NCI-H82 (cell line): ENCODE results near the gene CCNDBP1.
A peak's percentile ranks its signal among the peaks of the same experiment; 100 is the strongest.
"Not testable (repeated sequence)": the region's sequence is repeated elsewhere in the genome, so short reads cannot be mapped to it uniquely, and the experiment has no call there.

Source experiments
- DNase-seq: peaks from one replicate; lab custom pipeline; 2025; lab: John Stamatoyannopoulos, UW

The CCNDBP1 gene

DNA sequence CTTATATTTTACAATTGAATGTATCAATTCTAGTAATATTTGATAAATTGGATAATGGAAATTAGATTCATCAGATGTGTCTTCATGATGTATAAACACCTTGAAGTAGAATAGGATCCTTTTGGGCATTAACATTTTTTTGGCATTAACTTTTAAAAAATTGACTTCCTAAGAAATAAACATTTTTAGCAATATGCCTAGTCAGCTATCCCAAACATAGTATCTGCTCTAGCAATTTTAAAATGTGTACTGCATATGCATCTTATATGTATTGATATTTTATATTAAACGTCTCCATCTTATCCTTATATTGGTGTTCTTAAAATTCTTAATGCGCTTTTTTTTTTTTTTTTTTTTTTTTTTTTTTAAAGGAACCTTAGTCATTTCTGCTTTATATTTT is 8.5 kb downstream of the CCNDBP1 start:
- DNase-seq: no peak

DNA sequence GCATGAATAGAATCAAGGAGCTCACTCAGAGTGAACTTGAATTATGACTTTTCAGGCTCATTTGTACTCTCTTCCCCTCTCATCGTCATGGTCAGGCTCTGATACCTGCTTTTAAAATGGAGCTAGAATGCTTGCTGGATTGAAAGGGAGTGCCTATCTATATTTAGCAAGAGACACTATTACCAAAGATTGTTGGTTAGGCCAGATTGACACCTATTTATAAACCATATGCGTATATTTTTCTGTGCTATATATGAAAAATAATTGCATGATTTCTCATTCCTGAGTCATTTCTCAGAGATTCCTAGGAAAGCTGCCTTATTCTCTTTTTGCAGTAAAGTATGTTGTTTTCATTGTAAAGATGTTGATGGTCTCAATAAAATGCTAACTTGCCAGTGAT is 9.6 kb downstream of the CCNDBP1 start:
- DNase-seq: no peak

DNA sequence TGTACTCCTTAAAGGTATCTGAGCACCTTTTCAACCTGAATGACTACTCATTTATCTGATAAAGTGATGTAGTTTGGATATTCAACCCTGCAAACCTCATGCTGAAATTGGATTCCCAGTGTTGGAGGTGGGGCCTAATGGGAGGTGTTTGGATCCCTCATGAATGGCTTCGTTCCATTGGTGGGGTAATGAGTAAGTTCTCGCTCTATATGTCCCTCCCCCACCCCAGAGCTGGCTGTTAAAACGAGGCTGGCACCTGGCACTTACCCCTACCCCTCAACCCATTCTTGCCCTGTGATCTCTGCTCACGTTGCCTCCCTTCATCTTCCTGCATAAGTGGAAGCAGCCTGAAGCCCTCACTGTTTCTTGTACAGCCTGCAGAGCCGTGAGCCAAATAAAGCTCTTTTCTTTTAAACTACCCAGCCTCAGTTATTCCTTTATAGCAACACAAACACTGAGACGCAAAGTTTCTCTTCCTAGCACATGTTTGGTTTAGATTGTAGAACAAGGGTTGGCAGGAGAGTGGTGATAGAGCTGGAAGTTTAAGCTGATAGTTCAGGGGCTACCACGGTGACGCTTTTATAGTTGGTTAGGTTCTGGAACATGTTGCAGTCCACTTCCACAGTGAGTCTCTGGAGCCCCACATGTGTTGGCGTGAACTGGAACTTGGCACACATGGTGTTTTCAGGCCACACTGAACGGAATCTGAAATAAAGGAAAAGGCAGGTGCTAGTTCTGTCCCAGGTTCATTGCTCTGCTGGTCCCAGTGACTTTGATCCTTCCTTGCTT is 11.8 kb downstream of the CCNDBP1 start:
- DNase-seq: no peak

DNA sequence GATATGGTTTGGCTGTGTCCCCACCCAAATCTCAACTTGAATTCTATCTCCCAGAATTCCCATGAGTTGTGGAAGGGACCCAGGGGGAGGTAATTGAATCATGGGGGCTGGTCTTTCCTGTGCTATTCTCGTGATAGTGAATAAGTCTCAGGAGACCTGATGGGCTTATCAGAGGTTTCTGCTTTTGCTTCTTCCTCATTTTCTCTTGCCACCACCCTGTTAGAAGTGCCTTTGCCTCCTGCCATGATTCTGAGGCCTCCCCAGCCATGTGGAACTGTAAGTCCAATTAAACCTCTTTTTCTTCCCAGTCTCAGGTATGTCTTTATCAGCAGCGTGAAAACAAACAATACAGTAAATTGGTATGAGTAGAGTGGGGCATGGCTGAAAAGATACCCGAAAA is 12.6 kb downstream of the CCNDBP1 start:
- not testable (repeated sequence) for DNase-seq

DNA sequence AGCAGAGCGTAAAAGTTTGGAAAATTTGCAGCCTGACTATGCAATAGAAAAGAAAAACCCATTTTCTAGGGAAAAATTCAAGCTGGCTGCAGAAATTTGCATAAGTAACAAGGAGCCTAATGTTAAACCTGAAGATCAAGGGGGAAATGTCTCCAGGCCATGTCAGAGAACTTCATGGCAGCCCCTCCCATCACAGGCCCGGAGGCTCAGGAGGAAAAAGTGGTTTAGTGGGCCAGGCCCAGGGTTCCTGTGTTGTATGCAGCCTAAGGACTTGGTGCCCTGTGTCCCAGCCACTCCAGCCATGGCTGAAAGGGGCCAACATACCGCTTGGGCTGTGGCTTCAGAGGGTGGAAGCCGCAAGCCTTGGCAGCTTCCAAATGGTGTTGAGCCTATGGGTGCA is 13.4 kb downstream of the CCNDBP1 start:
- DNase-seq: not testable (repeated sequence)

DNA sequence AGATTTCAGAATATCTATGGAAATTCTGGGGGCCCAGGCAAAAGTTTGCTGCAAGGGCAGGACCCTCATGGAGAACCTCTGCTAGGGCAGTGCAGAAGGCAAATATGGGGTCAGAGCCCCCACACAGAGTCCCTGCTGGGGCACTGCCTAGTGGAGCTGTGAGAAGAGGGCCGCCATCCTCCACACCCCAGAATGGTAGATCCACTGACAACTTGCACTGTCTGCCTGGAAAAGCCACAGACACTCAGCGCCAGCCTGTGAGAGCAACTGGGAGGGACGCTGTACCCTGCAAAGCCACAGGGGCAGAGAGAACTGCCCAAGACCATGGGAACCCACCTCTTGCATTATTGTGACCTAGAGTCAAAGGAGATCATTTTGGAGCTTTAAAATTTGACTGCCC is 13.8 kb downstream of the CCNDBP1 start:
- no peak for DNase-seq

DNA sequence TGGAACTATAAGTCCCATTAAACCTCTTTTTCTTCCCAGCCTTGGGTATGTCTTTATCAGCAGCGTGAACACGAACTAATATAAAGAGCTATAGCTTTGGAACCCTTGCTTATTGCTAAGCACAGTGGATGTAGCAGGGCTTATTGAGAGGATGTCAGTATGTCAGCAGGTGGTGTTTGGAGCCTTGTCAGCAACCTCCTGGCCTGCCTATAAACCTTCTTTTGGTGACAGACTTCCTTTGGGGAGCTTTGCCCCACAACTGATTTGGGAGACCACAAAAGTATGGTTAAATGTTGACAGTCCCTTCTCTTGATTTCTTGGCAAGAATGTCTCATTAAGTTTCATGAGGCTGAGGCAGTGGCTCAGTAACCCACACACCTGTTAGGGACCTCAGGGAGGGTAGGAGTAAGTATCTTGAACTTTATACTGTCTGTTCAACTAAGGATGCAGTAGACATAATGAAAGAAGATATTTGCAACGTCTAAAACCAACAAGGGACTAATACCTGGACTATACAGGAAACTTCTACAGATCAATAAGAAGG is 14.8 kb downstream of the CCNDBP1 start:
- no peak for DNase-seq

DNA sequence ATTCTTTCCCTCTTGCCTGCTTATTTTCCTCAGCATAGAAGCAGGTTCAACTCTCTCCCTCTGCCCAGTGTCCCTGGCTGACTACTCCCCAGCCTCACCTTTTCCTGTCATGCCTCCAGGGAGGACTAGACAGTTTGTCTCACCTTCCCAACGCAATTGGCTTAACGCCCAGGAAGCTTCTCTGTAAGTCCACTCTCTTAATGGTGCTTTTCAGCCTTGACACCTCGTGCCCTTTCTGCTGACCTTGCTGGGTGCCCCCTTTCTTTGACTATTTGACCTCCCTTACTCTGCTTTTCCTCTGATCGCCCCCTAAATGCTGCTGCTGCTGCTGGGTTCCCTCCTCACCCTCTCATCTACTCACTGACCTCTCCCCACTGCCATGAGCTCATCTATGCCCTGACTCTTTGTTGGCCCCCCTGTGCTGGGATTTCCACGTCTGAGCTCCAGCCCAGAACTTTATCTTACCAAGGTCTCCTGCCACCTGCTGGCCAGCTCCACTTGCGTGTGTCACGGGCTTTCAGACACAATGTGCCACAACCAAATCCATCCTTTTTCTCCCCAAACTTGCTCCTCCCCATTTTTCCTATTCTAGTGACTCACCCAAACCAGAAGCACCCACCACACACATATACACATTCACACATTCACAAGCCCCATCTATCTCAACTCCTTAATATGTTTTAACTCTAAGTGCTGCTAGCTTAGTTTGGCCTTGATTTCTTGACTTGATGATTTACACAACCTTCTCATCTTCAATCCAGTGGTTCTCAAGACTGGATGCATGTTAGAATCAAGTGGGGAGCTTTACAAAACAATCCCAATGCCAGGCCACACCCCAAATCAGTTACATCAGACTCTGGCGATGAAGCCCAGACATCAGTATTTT is 19.1 kb downstream of the CCNDBP1 start:
- peak; percentile 65 for DNase-seq

DNA sequence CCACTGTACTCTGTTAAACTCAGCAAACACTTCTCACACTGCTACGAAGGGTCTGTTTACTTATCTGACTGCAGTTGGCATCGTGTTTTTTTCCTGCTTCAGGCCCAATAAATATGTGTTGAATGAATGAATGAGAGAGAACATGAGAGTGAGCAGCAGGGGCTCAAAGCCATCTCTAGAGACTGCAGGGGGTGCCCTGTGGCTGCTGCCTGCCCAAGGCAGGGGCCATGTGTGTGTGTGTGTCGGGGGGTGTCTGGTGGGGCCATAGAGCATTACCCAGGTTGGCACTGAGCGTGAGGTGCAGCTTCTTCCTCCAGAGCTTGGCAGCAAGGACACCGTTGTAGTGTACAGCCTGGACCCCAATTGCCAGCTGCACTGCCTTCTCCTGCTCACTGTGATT is 20.9 kb downstream of the CCNDBP1 start:
- DNase-seq: no peak

DNA sequence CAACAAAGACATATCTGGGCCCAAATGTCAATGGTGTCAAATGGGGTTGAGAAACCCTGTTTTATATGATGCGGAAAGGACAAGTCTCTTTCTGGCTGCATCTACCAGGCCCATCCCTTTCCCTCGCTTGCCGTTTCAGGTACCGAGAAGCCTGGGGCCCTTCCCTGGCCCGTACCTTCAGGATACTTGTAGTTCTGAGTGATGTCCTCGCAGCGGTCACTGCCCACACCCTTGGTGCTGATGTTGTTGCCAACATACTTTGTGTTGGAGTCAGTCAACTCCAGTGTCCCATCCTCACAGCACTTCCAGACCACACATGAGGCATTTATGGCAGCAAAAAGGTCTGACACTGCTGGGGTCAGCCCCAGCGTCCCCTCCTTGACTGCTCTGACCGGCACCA is 21.8 kb downstream of the CCNDBP1 start:
- DNase-seq: no peak

DNA sequence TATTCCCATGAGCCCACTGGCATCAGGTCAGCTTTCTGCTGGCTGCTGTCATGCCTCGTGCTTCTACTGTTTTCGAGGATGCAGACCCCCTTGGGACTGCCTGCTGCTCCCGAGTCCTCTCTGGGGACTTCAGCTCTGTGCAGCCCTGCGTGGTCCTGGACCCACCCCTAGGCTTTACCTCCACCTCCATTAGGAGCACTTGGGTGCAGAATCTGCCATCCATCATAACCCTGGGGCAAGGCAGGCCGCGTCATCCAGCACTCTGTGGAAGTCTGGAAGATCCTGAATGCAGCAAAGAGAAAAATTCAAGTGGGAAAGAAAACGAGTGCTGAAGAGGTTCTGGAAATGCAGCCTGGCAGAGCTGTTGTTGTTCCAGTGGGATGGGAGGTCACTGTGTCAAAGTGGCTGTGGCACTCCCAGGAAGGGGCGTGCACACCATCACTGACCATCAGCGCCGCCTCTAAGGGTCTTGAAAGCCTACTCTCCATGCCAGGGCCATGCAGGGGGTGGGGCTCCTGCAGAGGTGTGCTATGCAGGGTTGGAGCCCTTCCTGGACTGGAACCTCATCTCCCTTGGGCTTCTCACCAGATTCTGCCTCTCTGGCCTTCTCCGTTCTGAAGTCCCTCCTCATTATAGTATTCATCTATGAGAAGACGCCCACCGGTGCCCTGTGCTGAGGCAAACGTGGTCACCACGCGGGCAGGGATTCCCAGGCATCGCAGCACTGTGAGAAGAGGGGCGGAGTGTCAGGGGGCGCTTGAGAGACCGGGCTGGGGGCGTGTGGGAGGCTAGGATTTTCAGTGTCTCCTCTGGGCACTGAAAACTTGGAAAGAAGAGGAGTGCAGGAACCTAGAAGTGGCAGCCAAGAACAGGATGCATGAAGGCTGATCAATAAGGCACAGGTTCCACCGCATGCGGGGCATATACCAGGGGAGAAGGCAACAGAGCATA is 23.1 kb downstream of the CCNDBP1 start:
- no peak for DNase-seq

DNA sequence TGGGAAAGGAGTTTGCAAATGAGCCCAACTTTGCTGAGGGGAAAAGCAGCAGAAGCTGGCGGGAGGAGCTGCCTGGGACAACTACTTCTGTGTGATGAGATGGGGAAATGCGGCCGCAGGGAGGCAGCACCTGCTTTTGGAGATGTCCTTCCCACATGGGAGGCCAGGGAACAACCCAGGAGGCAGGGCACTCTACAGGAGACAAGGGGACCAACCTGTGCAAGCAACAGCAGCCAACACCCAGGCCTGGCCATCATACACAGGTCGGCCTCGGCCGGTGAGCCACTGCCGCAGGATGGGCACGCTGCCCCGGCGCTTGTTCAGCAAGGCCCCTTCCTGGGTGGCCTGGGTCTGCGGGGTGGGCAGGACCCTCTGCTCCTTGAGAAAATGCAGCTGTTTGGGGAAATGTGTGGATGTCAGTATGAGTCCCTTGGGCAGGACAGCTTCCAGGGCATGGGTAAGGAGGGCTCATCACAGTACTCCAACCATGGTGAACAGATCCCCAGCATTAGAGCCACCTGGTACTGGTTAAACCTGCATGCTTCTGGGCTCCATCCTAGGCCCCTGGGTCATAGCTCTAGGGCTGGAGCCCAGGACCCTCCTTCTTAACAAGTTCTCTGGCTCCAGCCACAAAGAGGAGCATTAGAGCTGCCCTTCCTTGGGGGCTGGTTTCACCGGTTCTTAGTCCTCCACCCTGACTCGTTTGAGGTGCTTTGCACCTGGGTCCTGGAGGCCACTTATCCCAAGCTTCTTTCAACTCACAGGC is 24.0 kb downstream of the CCNDBP1 start:
- peak; percentile 40 for DNase-seq

DNA sequence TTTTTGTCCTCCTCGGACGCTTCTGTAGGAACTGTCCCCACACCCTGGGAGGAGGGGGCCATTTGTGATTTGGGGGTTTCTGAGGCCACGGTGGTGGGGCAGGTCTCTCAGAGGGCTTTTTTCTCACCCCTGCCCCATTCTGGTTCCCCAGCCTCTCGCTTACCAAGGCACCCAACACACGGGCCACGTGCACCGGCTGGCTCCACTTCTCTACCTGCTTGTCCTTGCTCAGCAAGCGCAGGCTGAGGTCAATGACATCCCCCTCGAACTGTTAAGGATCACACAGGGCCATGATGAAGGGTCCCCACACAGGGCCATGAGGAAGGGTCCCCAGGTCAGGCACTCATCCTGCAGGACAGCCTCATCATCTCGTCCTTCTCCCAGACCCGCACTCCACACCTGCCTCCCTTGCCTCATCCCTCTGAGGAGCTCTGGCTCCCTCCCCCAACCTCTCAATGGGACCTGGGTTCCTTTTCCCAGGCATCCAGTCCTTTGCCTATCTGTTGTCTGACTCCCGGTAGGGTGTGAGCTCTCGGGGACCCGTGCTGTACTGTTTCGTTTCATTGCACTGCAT is 25.1 kb downstream of the CCNDBP1 start:
- DNase-seq: no peak

DNA sequence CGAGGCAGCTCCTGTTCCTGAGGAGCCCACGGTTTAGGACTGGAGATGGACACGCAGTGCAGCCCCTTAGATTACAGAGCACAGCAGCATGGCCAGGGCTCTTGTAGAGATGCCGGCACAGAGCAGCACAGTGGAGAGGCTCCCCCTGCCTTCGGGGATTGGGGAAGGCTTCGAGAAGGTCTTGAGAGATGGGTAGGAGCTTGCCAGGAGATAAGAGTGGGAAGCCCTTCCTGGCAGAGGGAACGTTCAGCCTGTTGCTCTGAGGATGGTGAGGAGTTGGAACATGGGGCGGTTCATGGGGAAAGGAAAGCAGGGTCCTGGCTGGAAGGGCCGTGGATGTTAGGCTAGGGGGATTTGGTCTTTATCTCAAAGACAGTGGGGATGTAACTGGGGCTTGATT is 25.6 kb downstream of the CCNDBP1 start:
- DNase-seq: no peak

DNA sequence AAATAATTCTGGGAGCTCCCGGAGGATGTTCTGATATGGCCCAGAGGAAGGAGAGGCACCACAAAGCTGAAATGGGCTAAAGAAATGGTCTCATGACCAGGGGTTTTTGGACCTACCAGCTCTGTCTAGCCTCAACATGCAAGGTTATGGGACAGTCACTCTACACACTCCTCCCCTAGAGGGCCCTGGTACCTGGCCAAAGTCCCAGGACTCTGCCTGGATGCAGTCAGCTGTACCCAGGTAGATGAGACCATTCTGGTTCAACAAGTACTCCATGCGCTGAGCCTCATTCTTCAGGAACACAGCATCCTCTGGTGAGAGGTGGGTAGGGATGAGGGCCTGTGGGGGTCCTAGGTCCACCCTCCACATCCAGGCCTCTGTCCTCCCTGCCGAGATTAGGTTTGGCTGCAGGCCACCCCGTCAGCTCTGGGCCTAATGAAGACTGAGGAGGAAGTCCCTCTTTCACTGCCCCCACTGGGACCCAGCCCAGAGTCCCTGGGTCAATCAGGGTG is 26.1 kb downstream of the CCNDBP1 start:
- DNase-seq: no peak

DNA sequence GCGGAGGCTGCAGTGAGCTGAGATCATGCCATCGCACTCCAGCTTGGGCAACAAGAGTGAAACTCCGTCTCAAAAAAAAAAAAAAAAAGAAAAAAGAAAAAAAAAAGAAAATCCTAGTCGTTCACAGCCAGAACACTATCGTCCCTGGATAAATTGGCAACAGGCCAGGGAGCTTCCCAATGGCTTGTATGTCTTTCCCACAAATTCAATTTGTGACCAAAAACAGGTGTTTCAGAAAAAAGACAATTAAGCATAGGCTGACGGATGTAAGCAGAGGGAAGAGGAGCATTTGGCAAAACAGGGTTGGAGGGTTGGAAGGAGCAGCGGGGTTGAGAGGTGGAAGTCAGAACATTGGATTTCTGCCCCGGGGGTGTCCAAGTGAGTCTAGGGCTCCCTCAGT is 27.1 kb downstream of the CCNDBP1 start:
- peak; percentile 10 for DNase-seq

DNA sequence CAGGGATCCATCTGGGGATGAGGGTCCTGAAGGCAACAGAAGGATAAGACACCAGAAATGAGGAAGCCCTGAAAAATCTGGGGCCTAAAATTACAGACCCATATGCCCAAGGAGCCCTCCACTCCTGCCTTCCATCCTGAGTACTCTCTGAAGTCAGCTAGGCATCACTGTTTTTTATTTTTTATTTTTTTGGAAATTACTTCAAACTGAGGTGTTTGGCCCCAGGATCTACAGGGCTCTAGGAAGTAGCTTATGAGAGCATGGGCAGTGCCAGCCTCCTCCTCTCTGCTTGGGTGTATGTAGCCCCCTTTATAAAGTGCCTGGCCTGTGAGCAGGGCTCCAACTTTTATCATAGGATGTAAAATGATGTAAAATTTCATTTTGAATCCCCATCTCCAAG is 27.7 kb downstream of the CCNDBP1 start:
- DNase-seq: no peak

DNA sequence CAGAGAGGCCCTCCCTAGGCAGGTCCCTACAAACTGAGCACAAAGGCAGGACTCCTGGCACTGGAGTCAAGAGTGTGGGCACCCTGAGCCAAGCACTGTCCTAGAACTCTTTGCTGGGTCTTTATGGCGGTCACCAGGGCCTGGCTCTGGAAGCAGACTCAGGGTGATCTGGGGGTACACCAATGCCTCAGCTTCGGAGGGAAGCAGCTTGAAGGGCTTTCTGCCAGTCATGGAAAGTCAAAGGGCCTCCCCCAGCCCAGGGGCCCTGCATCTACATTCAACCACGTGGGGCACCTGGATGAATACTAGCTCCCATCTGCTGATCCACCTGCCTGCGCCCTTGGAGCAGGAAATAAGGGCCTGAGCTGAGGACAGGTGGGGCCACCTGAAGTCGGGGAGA is 28.3 kb downstream of the CCNDBP1 start:
- no peak for DNase-seq

DNA sequence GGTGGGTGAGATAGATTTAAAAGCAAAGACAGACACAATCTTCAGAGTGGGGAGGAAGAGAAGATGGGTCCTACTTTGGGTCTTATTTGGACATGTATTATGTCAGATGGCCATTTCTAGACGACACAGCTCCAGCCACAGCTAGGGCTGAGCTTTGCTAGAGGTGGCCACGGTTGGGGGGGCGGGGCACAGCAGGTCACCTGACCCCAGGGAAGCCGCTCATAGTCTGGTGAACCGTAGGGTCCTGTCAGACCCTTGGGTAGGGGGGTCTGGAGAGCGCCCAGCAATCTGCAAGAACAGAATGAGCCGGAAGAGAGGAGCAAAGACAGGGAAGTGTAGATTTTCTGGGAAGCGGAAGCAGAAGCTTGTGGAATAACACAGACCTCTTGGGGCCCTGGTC is 29.0 kb downstream of the CCNDBP1 start:
- no peak for DNase-seq

DNA sequence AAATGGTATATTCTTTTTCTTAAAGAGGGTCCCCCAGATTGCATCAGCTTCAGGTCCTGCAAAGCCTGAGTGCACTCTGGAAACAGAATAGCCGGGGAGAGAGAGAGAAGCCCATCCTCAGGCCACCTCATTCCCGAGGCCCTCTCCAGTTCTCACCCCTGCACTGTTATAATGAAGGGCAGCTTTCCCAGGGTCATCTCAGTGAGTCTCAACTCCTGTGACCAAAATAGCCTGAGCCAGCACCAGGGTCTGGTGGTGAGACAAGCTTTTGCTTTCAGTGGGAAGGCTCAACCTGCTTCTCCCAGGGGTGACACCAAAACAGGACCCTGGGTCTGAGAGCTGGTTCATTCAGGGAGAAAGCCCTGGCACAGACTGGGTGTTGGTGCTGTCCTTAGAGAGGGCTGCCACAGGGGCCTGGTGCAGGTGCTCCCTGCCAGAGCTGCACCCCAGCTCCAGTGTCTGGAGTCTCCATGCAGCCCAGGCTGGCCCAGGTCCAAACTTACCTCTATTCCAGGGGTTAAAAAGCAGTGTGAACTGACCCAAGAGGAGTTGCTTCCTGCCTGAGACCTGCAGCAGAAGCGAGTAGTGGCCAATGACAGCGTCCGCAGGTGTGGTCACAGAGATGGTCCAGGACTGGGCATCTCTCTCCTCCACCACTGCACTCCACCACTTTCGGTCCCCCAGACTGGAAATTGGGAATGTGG is 29.5 kb downstream of the CCNDBP1 start:
- no peak for DNase-seq
